GM23338 (cell line): ENCODE measurements around the gene STRN3. TPM values are rescaled to one million over a fixed set of nuclear protein-coding genes. Genes with fewer than 3 reads are reported as not detected.

Experiments used
- ATAC-seq: fragments of 200-7000 bp; cut with Tn5 transposase; 3 replicates; pipeline ENCODE4 v1.9.1; 2020
- DNase-seq: peaks from one replicate; pipeline ENCODE4 v3.0.0-alpha.2; 2015; ENCODE audit warnings: low spot score
- H2AFZ ChIP-seq: fragments of 200-600 bp; sonication (generic); 2 replicates; pipeline ENCODE4 v1.8.0; 2016; ENCODE audit warnings: antibody characterized with exemption, mild to moderate bottlenecking, moderate library complexity
- H3F3A ChIP-seq: fragments of 200-600 bp; sonication (generic); replicated peaks from 2 replicates; pipeline ENCODE4 v1.8.0; 2017; ENCODE audit warnings: antibody characterized with exemption, mixed run types, low read depth
- H3K27ac ChIP-seq: fragments of 200-600 bp; sonication (generic); 2 replicates; pipeline ENCODE4 v1.6.1; 2016; ENCODE audit warnings: low read depth
- H3K27me3 ChIP-seq: fragments of 200-600 bp; sonication (generic); 2 replicates; pipeline ENCODE4 v1.8.0; 2016; ENCODE audit warnings: mild to moderate bottlenecking, mixed run types, moderate library complexity; ENCODE audit not compliant: insufficient read depth
- H3K36me3 ChIP-seq: fragments of 200-600 bp; sonication (generic); 2 replicates; pipeline ENCODE4 v1.8.0; 2016; ENCODE audit warnings: mild to moderate bottlenecking; ENCODE audit not compliant: insufficient read depth
- H3K4me1 ChIP-seq: fragments of 200-600 bp; sonication (generic); 2 replicates; pipeline ENCODE4 v1.8.0; 2016; ENCODE audit warnings: mild to moderate bottlenecking, moderate library complexity; ENCODE audit not compliant: insufficient read depth
- H3K4me2 ChIP-seq: fragments of 200-600 bp; sonication (generic); 2 replicates; pipeline ENCODE4 v1.7.1; 2017; ENCODE audit warnings: mixed run types
- H3K4me3 ChIP-seq: fragments of 200-600 bp; sonication (generic); 2 replicates; pipeline ENCODE4 v1.6.1; 2016; ENCODE audit warnings: mixed run types
- H3K79me2 ChIP-seq: fragments of 200-600 bp; sonication (generic); replicated peaks from 2 replicates; pipeline ENCODE4 v1.8.0; 2017; ENCODE audit warnings: mild to moderate bottlenecking; ENCODE audit not compliant: insufficient read depth
- H3K9me2 ChIP-seq: fragments of 200-600 bp; sonication (generic); 2 replicates; pipeline ENCODE4 v1.8.0; 2017; ENCODE audit not compliant: insufficient read depth
- H4K20me1 ChIP-seq: fragments of 200-600 bp; sonication (generic); replicated peaks from 2 replicates; pipeline ENCODE4 v1.8.0; 2017; ENCODE audit warnings: mild to moderate bottlenecking; ENCODE audit not compliant: insufficient read depth
- H3K27ac Mint-ChIP-seq: 2 replicates; pipeline ENCODE4 v1.8.0; 2020; ENCODE audit warnings: inconsistent platforms, mild to moderate bottlenecking, moderate library complexity, mixed read lengths
- H3K27me3 Mint-ChIP-seq: 3 replicates; pipeline ENCODE4 v1.8.0; 2022; ENCODE audit warnings: low read depth, mild to moderate bottlenecking, moderate library complexity, mixed read lengths, inconsistent platforms; ENCODE audit not compliant: insufficient read depth, poor library complexity
- H3K36me3 Mint-ChIP-seq: 3 replicates; pipeline ENCODE4 v1.8.0; 2021; ENCODE audit warnings: low read depth, mild to moderate bottlenecking, inconsistent platforms, moderate library complexity, mixed read lengths
- H3K4me1 Mint-ChIP-seq: 3 replicates; pipeline ENCODE4 v1.8.0; 2020; ENCODE audit warnings: mild to moderate bottlenecking, inconsistent platforms, mixed read lengths
- H3K4me3 Mint-ChIP-seq: 3 replicates; pipeline ENCODE4 v1.8.0; 2021; ENCODE audit warnings: moderate library complexity, mild to moderate bottlenecking, inconsistent platforms, mixed read lengths
- H3K9me3 Mint-ChIP-seq: 3 replicates; pipeline ENCODE4 v1.8.0; 2020; ENCODE audit warnings: moderate library complexity, mild to moderate bottlenecking, inconsistent platforms, mixed read lengths
- CTCF ChIP-seq, 2 experiments: fragments of 200-600 bp in 1 of 2; sonication (generic) in 1 of 2; conservative IDR thresholded peaks; 2 replicates each; pipeline versions ENCODE4 v1.5.1 to v1.6.1; 2016 to 2017; ENCODE audit warnings: antibody characterized with exemption in 2 of 2, low read depth in 2 of 2, mild to moderate bottlenecking in 2 of 2, moderate library complexity in 1 of 2
- EZH2 ChIP-seq: fragments of 200-600 bp; sonication (generic); IDR thresholded peaks from one replicate; pipeline ENCODE4 v1.8.0; 2017; ENCODE audit warnings: antibody characterized with exemption, mild to moderate bottlenecking, low read depth; ENCODE audit not compliant: unreplicated experiment
- EZH2phosphoT487 ChIP-seq: fragments of 200-600 bp; sonication (generic); IDR thresholded peaks from one replicate; pipeline ENCODE4 v1.8.1; 2018; ENCODE audit warnings: antibody characterized with exemption; ENCODE audit not compliant: unreplicated experiment
- JUNB ChIP-seq: IDR thresholded peaks from one replicate; pipeline ENCODE4 v1.6.1; 2016; ENCODE audit warnings: antibody characterized with exemption; ENCODE audit not compliant: unreplicated experiment
- STAT1 ChIP-seq: IDR thresholded peaks from one replicate; pipeline ENCODE4 v1.6.1; 2016; ENCODE audit warnings: antibody characterized with exemption; ENCODE audit not compliant: unreplicated experiment
- ZNF114 ChIP-seq: fragments of 250-450 bp; sonication (Bioruptor Pico); IDR thresholded peaks from 2 replicates; pipeline ENCODE4 v1.5.0; 2020; ENCODE audit warnings: mild to moderate bottlenecking, moderate library complexity
- ZNF331 ChIP-seq: fragments of 250-450 bp; sonication (Bioruptor Pico); IDR thresholded peaks from 2 replicates; pipeline ENCODE4 v1.5.0; 2020; ENCODE audit warnings: low read depth, mild to moderate bottlenecking, moderate library complexity
- ZNF462 ChIP-seq: fragments of 250-450 bp; sonication (Bioruptor Pico); IDR thresholded peaks from 2 replicates; pipeline ENCODE4 v1.5.0; 2020; ENCODE audit warnings: mild to moderate bottlenecking, moderate library complexity
- polyA plus RNA-seq: library from polyadenylated mRNA; unstranded; fragments of >200 nt; fragmentation: Nextera tagmentation; extraction: Ambion mirVana; gene quantifications from 2 replicates; pipeline ENCODE4 v1.2.1, GENCODE V29; 2016
- total RNA-seq: library from RNA; depleted of rRNA; stranded (reverse); fragments of >200 nt; shearing (Covaris generic); gene quantifications from 2 replicates; pipeline ENCODE4 v1.2.3, GENCODE V29; 2014
- TF ChIP-seq, protein P1 (sequence below): IDR thresholded peaks from 2 replicates; pipeline ENCODE4 v1.6.1; 2016; ENCODE audit warnings: antibody characterized with exemption

The STRN3 gene
- total and polyA plus RNA-seq, 2 experiments from 2014 or later = 35.0 to 40.6 TPM

DNA sequence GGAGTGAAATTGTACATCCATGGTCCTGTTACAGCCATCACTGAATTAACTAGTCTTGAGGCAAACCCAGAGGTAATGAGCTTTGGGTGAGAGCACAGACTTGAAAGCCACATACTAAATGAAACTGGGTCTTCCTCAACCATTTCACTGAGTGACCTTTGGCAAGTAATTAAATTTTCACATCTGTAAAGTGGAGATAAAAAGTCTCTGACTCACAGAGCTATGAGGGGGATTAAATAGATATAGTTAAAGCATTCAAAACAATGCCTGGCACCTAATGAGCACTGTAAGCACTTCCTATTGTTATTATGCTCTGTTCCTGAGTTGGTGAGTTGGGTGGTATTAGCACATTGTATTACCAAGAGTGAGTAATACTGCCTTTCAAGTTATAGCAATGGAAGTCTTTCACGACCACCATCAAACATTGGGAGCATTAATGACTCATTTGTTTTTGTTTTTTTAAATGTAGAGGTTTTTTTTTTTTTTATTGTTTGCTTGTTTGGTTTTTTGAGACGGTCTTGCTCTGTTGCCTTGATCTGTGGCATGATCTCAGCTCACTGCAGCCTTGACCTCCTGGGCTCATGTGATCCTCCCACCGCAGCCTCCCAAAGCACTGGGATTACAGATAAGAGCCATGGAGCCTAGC, 12.5 kb upstream of the STRN3 start:
- H3K4me3 ChIP-seq = no peak overlapping the region
- H3K27ac ChIP-seq = peak overlapping the region; percentile 35
- TF ChIP-seq ZNF331 (CRISPR knock-in tag) = no peak
- TF ChIP-seq STAT1 = no peak
- TF ChIP-seq ZNF114 = no peak
- TF ChIP-seq CTCF (conservative IDR thresholded peaks at IDR 0.05; ENCODE audit: low read depth in 2 of 2) = no peak
- H3K9me2 ChIP-seq = no peaks in the 10 kb centered on the region
- no peaks in the 10 kb centered on the region for H4K20me1 ChIP-seq
- H3K36me3 ChIP-seq = no peaks in the 10 kb centered on the region
- Mint-ChIP-seq H3K4me1 (peaks cover 25% of the 10 kb centered on the region), H3K27ac (no peak overlapping the region), H3K36me3 (no peaks in the 10 kb centered on the region; the same call in 2 of the 3 replicates), H3K9me3 (no peaks in the 10 kb centered on the region), H3K4me3 (no peak overlapping the region), H3K27me3 (peaks cover 2% of the 10 kb centered on the region)
- H3K79me2 ChIP-seq = no peaks in the 10 kb centered on the region; the same call in 1 of the 2 replicates
- H3K4me2 ChIP-seq = no peak overlapping the region
- H3K4me1 ChIP-seq = peaks cover 17% of the 10 kb centered on the region
- no peak for DNase-seq
- no peaks in the 10 kb centered on the region for H3F3A ChIP-seq
- H2AFZ ChIP-seq = no peak overlapping the region
- H3K27me3 ChIP-seq = no peaks in the 10 kb centered on the region
- ATAC-seq = peak; percentile 45; the same call in 2 of the 3 replicates

DNA sequence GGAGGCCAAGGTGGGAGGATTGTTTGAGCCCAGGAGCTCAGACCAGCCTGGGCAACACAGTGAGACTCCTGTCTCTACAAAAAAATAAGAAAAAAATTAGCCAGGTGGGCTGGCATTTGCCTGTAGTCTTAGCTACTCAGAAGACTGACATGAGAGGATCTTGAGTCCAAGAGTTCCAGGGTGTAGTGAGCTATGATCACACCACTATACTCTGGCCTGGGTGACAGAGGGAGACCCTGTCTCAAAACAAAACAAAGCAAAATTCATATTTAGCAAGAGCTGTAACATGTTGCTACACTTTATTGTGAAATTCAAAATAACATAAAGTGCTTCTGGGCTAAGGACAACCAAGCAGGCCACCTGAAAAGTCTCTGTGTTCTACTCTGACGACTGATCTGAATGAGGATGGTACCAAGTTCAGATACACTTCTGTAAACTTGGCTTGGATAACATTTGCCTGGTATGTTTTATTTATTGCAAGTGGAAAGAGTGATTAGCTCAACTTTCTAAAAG, 11.6 kb upstream of the STRN3 start:
- H3K4me3 Mint-ChIP-seq = no peak overlapping the region
- H2AFZ ChIP-seq = no peak overlapping the region
- no peak overlapping the region for H3K4me3 ChIP-seq
- TF ChIP-seq, protein P1, sequence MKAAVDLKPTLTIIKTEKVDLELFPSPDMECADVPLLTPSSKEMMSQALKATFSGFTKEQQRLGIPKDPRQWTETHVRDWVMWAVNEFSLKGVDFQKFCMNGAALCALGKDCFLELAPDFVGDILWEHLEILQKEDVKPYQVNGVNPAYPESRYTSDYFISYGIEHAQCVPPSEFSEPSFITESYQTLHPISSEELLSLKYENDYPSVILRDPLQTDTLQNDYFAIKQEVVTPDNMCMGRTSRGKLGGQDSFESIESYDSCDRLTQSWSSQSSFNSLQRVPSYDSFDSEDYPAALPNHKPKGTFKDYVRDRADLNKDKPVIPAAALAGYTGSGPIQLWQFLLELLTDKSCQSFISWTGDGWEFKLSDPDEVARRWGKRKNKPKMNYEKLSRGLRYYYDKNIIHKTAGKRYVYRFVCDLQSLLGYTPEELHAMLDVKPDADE = no peak
- TF ChIP-seq ZNF114 = no peak
- TF ChIP-seq JUNB = no peak
- no peak for TF ChIP-seq ZNF331 (CRISPR knock-in tag)
- no peak for TF ChIP-seq ZNF462 (CRISPR knock-in tag)
- no peak for TF ChIP-seq EZH2
- no peak for TF ChIP-seq EZH2phosphoT487
- H3K9me2 ChIP-seq = no peaks in the 10 kb centered on the region
- ATAC-seq (no peak), DNase-seq (no peak)
- no peak overlapping the region for H3K4me2 ChIP-seq
- H3K9me3 Mint-ChIP-seq = no peaks in the 10 kb centered on the region
- H3K4me1 ChIP-seq = peaks cover 11% of the 10 kb centered on the region; the same call in 1 of the 2 replicates
- no peaks in the 10 kb centered on the region for H3F3A ChIP-seq
- H3K36me3 Mint-ChIP-seq = no peaks in the 10 kb centered on the region; the same call in 2 of the 3 replicates
- H3K27me3 ChIP-seq = no peaks in the 10 kb centered on the region
- peaks cover 2% of the 10 kb centered on the region for H3K27me3 Mint-ChIP-seq
- no peak overlapping the region for H3K27ac Mint-ChIP-seq
- H3K27ac ChIP-seq = no peak overlapping the region
- H4K20me1 ChIP-seq = no peaks in the 10 kb centered on the region
- no peaks in the 10 kb centered on the region; the same call in 1 of the 2 replicates for H3K79me2 ChIP-seq
- no peaks in the 10 kb centered on the region for H3K36me3 ChIP-seq
- H3K4me1 Mint-ChIP-seq = peaks cover 19% of the 10 kb centered on the region
